ENCODE results near the gene CFAP206. TPM values are rescaled to one million over a fixed set of nuclear protein-coding genes. Genes with fewer than 3 reads are reported as not detected.

CFAP206 gene
- total and polyA plus RNA-seq, 10 of the 15 experiments (the other 5 are each of a cell fraction or from before 2014, with no cell fraction given), result 0.04 to 0.24 (median 0.09) TPM; not detected in 6

- Histone ChIP-seq H3K36me3 (ENCODE audit: control insufficient read depth in 2 of 2, insufficient read depth in 2 of 2, low read length in 1 of 2) (no peaks in the 10 kb centered on the region), H3K27ac (ENCODE audit: control insufficient read depth, insufficient read depth) (no peak overlapping the region), H3K9me3 (replicated peaks; ENCODE audit: control insufficient read depth, insufficient read depth, low read length) (no peaks in the 10 kb centered on the region), H3K4me2 (ENCODE audit: control insufficient read depth, insufficient read depth) (no peak overlapping the region), H3K79me2 (ENCODE audit: control insufficient read depth, insufficient read depth, low read length) (no peaks in the 10 kb centered on the region), H2AFZ (ENCODE audit: control insufficient read depth, low read depth, low read length) (no peak overlapping the region), H3K4me3 (no peak overlapping the region), H3K27me3 (replicated peaks in 1 of 2; ENCODE audit: control insufficient read depth in 2 of 2, insufficient read depth in 2 of 2, low read length in 1 of 2) (no peaks in the 10 kb centered on the region), H3K9ac (ENCODE audit: control insufficient read depth, insufficient read depth, low read length) (no peak overlapping the region), H3K4me1 (ENCODE audit: control insufficient read depth, insufficient read depth, low read length) (no peaks in the 10 kb centered on the region), H4K20me1 (ENCODE audit: control insufficient read depth, insufficient read depth) (no peaks in the 10 kb centered on the region)
- in situ Hi-C loops (cut with MboI) (no loop called here), intact Hi-C loops (cut with micrococcal nuclease; ENCODE audit: unreplicated experiment) (loop anchor here (5.0 kb wide), 1 partner anchor 412 kb away; no protein-coding TSS in a partner anchor)
- BruUV-seq (replicated peaks), result no TSS peak
- DNase-seq (ENCODE audit: low read depth, low spot score) (no peak), ATAC-seq (no peak), FAIRE-seq (no peak)
- ChIA-PET SMC1A (ENCODE audit: uncharacterized antibody, unreplicated experiment) (no interaction called here), POLR2A (no interaction called here), RAD21 (ENCODE audit: unreplicated experiment) (no interaction called here), CTCF (no interaction called here)
- TF ChIP-seq ZNF622 (IDR thresholded peaks at IDR 0.05), result no peak
- no peak for TF ChIP-seq GATAD2B (conservative IDR thresholded peaks at IDR 0.05; ENCODE audit: low read depth)
- no peak for TF ChIP-seq HDAC6 (IDR thresholded peaks at IDR 0.05; ENCODE audit: unreplicated experiment)
- TF ChIP-seq NFYA (IDR thresholded peaks at IDR 0.05; ENCODE audit: borderline replicate concordance, low read depth, low read length), result no peak
- TF ChIP-seq, protein P1, sequence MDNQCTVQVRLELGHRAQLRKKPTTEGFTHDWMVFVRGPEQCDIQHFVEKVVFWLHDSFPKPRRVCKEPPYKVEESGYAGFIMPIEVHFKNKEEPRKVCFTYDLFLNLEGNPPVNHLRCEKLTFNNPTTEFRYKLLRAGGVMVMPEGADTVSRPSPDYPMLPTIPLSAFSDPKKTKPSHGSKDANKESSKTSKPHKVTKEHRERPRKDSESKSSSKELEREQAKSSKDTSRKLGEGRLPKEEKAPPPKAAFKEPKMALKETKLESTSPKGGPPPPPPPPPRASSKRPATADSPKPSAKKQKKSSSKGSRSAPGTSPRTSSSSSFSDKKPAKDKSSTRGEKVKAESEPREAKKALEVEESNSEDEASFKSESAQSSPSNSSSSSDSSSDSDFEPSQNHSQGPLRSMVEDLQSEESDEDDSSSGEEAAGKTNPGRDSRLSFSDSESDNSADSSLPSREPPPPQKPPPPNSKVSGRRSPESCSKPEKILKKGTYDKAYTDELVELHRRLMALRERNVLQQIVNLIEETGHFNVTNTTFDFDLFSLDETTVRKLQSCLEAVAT (IDR thresholded peaks at IDR 0.05), result no peak
- TF ChIP-seq, protein P2, sequence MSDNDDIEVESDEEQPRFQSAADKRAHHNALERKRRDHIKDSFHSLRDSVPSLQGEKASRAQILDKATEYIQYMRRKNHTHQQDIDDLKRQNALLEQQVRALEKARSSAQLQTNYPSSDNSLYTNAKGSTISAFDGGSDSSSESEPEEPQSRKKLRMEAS (IDR thresholded peaks at IDR 0.05; ENCODE audit: low read depth, low read length), result no peak
- TF ChIP-seq RFX5 (IDR thresholded peaks at IDR 0.05; ENCODE audit: low read depth, low read length), result no peak
- no peak for TF ChIP-seq CREM (IDR thresholded peaks at IDR 0.05; ENCODE audit: low read depth)
- TF ChIP-seq POLR2A (IDR thresholded peaks at IDR 0.05; ENCODE audit: low read depth, low read length), result no peak
- no peak for TF ChIP-seq ZNF217 (IDR thresholded peaks at IDR 0.05)
- no peak for TF ChIP-seq ZBED1 (IDR thresholded peaks at IDR 0.05; ENCODE audit: borderline replicate concordance)
- no peak for TF ChIP-seq SP1 (IDR thresholded peaks at IDR 0.05; ENCODE audit: low read depth, low read length)
- no peak for TF ChIP-seq CBX3 (IDR thresholded peaks at IDR 0.05; ENCODE audit: borderline replicate concordance, low read depth)
- TF ChIP-seq MEF2A (IDR thresholded peaks at IDR 0.05; ENCODE audit: insufficient read depth, low read depth, low read length), result no peak
- 71% methylated on average over 2 of the region's 2 CpGs for WGBS (ENCODE audit: insufficient coverage, insufficient replicate concordance, low lambda C conversion rate, missing lambda C conversion rate)
Measured at GRCh38 chr6:87395431-87395830, 12.3 kb upstream of the CFAP206 start.
